SH-SY5Y (cell line): ENCODE data around the gene ZMYND12.

Source experiments
- GATA2 ChIP-seq: IDR thresholded peaks from 2 replicates; pipeline ENCODE4 v1.6.1; 2011; ENCODE audit warnings: mild to moderate bottlenecking, low read depth, low read length
- GATA3 ChIP-seq: IDR thresholded peaks from 2 replicates; pipeline ENCODE4 v1.6.1; 2011; ENCODE audit warnings: low read depth, mild to moderate bottlenecking, low read length, moderate library complexity

DNA sequence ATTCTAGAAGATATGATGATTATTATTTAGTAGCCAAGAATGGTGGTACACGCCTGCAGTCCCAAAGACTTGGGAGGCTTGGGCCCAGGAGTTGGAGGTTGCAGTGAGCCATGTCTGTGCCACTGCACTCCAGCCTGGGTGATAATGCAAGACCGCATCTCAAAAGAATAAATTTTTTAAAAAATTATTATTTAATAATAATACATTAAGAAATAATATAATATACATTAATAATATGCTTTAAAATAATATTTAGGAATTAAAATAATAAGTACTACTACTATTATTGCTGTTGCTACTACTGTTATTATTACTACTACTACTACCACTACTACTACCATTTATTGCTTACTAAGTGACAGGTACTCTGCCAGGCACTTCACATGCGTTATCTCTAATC, 34.4 kb upstream of the ZMYND12 start:
- no peak for TF ChIP-seq GATA2
- TF ChIP-seq GATA3, result no peak
